AG10803 (cell line): ENCODE measurements around the gene OBSCN.
A peak's percentile ranks its signal among the peaks of the same experiment; 100 is the strongest.

ENCODE experiments used
- DNase-seq: peaks from one replicate; pipeline ENCODE4 v3.0.0; 2010; ENCODE audit warnings: low read depth
- H3K4me3 ChIP-seq: 2 replicates; pipeline ENCODE4 v1.5.1; 2011; ENCODE audit warnings: mild to moderate bottlenecking, low read length, control low read depth
- CTCF ChIP-seq: conservative IDR thresholded peaks from 2 replicates; pipeline ENCODE4 v1.5.1; 2011; ENCODE audit warnings: mild to moderate bottlenecking, low read length, control low read depth, inconsistent platforms

Gene OBSCN

GRCh38 chr1:228178737-228179684 is 28.8 kb upstream of the OBSCN start:
- DNase-seq: no peak
- TF ChIP-seq CTCF: no peak
- H3K4me3 ChIP-seq: no peak overlapping the region

- TF ChIP-seq CTCF: peak; percentile 33
- H3K4me3 ChIP-seq: no peak overlapping the region
- no peak for DNase-seq
Observed at GRCh38 chr1:228180271-228180958, 27.4 kb upstream of the OBSCN start.

GRCh38 chr1:228180959-228181644 is 26.7 kb upstream of the OBSCN start:
- no peak for TF ChIP-seq CTCF
- DNase-seq: no peak
- no peak overlapping the region for H3K4me3 ChIP-seq

- H3K4me3 ChIP-seq: no peak overlapping the region
- DNase-seq: no peak
- TF ChIP-seq CTCF: no peak
Observed at GRCh38 chr1:228181645-228182034, 26.2 kb upstream of the OBSCN start.

- H3K4me3 ChIP-seq: no peak overlapping the region
- TF ChIP-seq CTCF: no peak
- DNase-seq: no peak
Observed at GRCh38 chr1:228182296-228183030, 25.4 kb upstream of the OBSCN start.

- no peak overlapping the region for H3K4me3 ChIP-seq
- TF ChIP-seq CTCF: no peak
- DNase-seq: no peak
Observed at GRCh38 chr1:228184152-228184551, 23.7 kb upstream of the OBSCN start.
